Neural cell (in vitro differentiated cells): ENCODE measurements around the gene EDNRA. TPM values are rescaled to one million over a fixed set of nuclear protein-coding genes. Genes with fewer than 3 reads are reported as not detected.

Experiments
- H2AFZ ChIP-seq: fragments of 200-600, 300-800 bp; sonication (generic), shearing (Covaris generic); 2 replicates; pipeline ENCODE4 v1.6.0; 2014; ENCODE audit warnings: low read depth, mild to moderate bottlenecking, antibody characterized with exemption, low read length, moderate library complexity
- H3F3A ChIP-seq: fragments of 200-600 bp; shearing (Covaris generic); 2 replicates; pipeline ENCODE4 v1.6.1; 2016; ENCODE audit warnings: mild to moderate bottlenecking, moderate library complexity, mixed read lengths, antibody characterized with exemption, low read length; ENCODE audit not compliant: insufficient read depth, poor library complexity, severe bottlenecking
- H3K27ac ChIP-seq: fragments of 200-600, 300-800 bp; sonication (generic), shearing (Covaris generic); 2 replicates; pipeline ENCODE4 v1.5.1; 2014; ENCODE audit warnings: mild to moderate bottlenecking, low read length, moderate library complexity
- H3K27me3 ChIP-seq: fragments of 300-800, 200-600 bp; sonication (generic), shearing (Covaris generic); 2 replicates; pipeline ENCODE4 v1.6.0; 2014; ENCODE audit warnings: mild to moderate bottlenecking, low read depth, low read length, moderate library complexity; ENCODE audit not compliant: insufficient read depth
- H3K36me3 ChIP-seq: fragments of 300-800, 200-600 bp; sonication (generic), shearing (Covaris generic); 2 replicates; pipeline ENCODE4 v1.5.1; 2014; ENCODE audit warnings: mild to moderate bottlenecking, antibody characterized with exemption, low read length, moderate library complexity; ENCODE audit not compliant: insufficient read depth
- H3K4me2 ChIP-seq: fragments of 300-800, 200-600 bp; sonication (generic), shearing (Covaris generic); 2 replicates; pipeline ENCODE4 v1.6.0; 2014; ENCODE audit warnings: mild to moderate bottlenecking, low read length
- H3K4me3 ChIP-seq: fragments of 300-800, 200-600 bp; sonication (generic), shearing (Covaris generic); 2 replicates; pipeline ENCODE4 v1.5.1; 2014; ENCODE audit warnings: mild to moderate bottlenecking, low read length, moderate library complexity
- H3K79me2 ChIP-seq: fragments of 200-600 bp; shearing (Covaris generic); replicated peaks from 2 replicates; pipeline ENCODE4 v1.6.0; 2014; ENCODE audit warnings: mild to moderate bottlenecking, low read length, moderate library complexity; ENCODE audit not compliant: insufficient read depth
- H3K9ac ChIP-seq: fragments of 300-800, 200-600 bp; sonication (generic), shearing (Covaris generic); 2 replicates; pipeline ENCODE4 v1.6.1; 2016; ENCODE audit warnings: mild to moderate bottlenecking, low read length, mixed read lengths
- H3K9me2 ChIP-seq: fragments of 200-600 bp; shearing (Covaris generic); 2 replicates; pipeline ENCODE4 v1.6.1; 2016; ENCODE audit warnings: mild to moderate bottlenecking, low read length, mixed read lengths; ENCODE audit not compliant: insufficient read depth
- H3K9me3 ChIP-seq: fragments of 200-600, 300-800 bp; sonication (generic), shearing (Covaris generic); 2 replicates; pipeline ENCODE4 v1.6.1; 2016; ENCODE audit warnings: mild to moderate bottlenecking, mixed run types, low read length, moderate library complexity, mixed read lengths
- H4K20me1 ChIP-seq: fragments of 200-600 bp; shearing (Covaris generic); 2 replicates; pipeline ENCODE4 v1.6.1; 2016; ENCODE audit warnings: mild to moderate bottlenecking, mixed run types; ENCODE audit not compliant: insufficient read depth
- EP300 ChIP-seq: fragments of 450-650 bp; conservative IDR thresholded peaks from 2 replicates; pipeline ENCODE4 v1.6.1; 2014; ENCODE audit warnings: antibody characterized with exemption, mild to moderate bottlenecking, moderate library complexity; ENCODE audit not compliant: poor library complexity, severe bottlenecking
- EZH2 ChIP-seq: fragments of 200-600, 300-800 bp; shearing (Covaris generic), sonication (generic); IDR thresholded peaks from 2 replicates; pipeline ENCODE4 v1.6.1; 2014; ENCODE audit warnings: antibody characterized with exemption, low read length, borderline replicate concordance, mild to moderate bottlenecking; ENCODE audit not compliant: insufficient read depth, poor library complexity, severe bottlenecking
- MXI1 ChIP-seq: fragments of 450-650 bp; conservative IDR thresholded peaks from 2 replicates; pipeline ENCODE4 v1.6.1; 2014; ENCODE audit warnings: antibody characterized with exemption, mild to moderate bottlenecking; ENCODE audit not compliant: poor library complexity, severe bottlenecking
- POLR2AphosphoS5 ChIP-seq: IDR thresholded peaks from 2 replicates; pipeline ENCODE4 v1.6.1; 2012
- RAD21 ChIP-seq: fragments of 450-650 bp; conservative IDR thresholded peaks from 2 replicates; pipeline ENCODE4 v1.6.1; 2014; ENCODE audit warnings: antibody characterized with exemption, mild to moderate bottlenecking, moderate library complexity
- SMC3 ChIP-seq: fragments of 450-650 bp; conservative IDR thresholded peaks from 2 replicates; pipeline ENCODE4 v1.6.1; 2014; ENCODE audit warnings: antibody characterized with exemption, mild to moderate bottlenecking, moderate library complexity; ENCODE audit not compliant: poor library complexity
- TAF1 ChIP-seq: IDR thresholded peaks from 2 replicates; pipeline ENCODE4 v1.6.1; 2012; ENCODE audit warnings: low read depth
- polyA plus RNA-seq: library from polyadenylated mRNA; depleted of rRNA; stranded (reverse); fragments of >200 nt; gene quantifications from 2 replicates; pipeline ENCODE4 v1.2.3, GENCODE V29; 2014
- TF ChIP-seq, protein P1 (sequence below): fragments of 450-650 bp; IDR thresholded peaks from 2 replicates; pipeline ENCODE4 v1.5.1; 2014; ENCODE audit warnings: antibody characterized with exemption, mild to moderate bottlenecking, moderate library complexity; ENCODE audit not compliant: poor library complexity, severe bottlenecking
- TF ChIP-seq, protein P2 (sequence below): IDR thresholded peaks from 2 replicates; pipeline ENCODE4 v1.6.1; 2012; ENCODE audit warnings: borderline replicate concordance

EDNRA gene
- polyA plus RNA-seq, 1 donor from 2014 or later = 0.19 TPM

DNA sequence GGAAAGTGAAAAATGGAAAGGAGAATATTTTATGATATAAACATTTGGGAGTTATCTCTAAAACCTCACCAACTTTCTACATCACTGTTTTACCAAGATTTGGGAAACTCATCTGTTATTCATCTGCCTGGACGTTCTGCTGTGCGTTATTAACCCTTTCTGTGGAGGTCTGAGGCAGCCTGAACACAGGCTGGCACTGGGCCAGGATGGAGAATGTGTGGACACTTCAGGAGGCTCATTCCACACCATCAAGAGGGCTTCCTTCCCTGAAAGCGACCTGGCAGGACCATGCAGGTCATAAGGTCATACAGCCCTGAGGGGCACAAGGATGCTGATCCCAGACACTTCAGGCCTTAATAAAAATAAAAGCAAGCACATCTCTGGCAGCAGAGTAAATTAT, 105.1 kb downstream of the EDNRA start:
- TF ChIP-seq POLR2AphosphoS5 = no peak
- TF ChIP-seq, protein P1, sequence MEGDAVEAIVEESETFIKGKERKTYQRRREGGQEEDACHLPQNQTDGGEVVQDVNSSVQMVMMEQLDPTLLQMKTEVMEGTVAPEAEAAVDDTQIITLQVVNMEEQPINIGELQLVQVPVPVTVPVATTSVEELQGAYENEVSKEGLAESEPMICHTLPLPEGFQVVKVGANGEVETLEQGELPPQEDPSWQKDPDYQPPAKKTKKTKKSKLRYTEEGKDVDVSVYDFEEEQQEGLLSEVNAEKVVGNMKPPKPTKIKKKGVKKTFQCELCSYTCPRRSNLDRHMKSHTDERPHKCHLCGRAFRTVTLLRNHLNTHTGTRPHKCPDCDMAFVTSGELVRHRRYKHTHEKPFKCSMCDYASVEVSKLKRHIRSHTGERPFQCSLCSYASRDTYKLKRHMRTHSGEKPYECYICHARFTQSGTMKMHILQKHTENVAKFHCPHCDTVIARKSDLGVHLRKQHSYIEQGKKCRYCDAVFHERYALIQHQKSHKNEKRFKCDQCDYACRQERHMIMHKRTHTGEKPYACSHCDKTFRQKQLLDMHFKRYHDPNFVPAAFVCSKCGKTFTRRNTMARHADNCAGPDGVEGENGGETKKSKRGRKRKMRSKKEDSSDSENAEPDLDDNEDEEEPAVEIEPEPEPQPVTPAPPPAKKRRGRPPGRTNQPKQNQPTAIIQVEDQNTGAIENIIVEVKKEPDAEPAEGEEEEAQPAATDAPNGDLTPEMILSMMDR = no peak
- TF ChIP-seq SMC3 = no peak
- no peak for TF ChIP-seq RAD21
- TF ChIP-seq EP300 = no peak
- TF ChIP-seq, protein P2, sequence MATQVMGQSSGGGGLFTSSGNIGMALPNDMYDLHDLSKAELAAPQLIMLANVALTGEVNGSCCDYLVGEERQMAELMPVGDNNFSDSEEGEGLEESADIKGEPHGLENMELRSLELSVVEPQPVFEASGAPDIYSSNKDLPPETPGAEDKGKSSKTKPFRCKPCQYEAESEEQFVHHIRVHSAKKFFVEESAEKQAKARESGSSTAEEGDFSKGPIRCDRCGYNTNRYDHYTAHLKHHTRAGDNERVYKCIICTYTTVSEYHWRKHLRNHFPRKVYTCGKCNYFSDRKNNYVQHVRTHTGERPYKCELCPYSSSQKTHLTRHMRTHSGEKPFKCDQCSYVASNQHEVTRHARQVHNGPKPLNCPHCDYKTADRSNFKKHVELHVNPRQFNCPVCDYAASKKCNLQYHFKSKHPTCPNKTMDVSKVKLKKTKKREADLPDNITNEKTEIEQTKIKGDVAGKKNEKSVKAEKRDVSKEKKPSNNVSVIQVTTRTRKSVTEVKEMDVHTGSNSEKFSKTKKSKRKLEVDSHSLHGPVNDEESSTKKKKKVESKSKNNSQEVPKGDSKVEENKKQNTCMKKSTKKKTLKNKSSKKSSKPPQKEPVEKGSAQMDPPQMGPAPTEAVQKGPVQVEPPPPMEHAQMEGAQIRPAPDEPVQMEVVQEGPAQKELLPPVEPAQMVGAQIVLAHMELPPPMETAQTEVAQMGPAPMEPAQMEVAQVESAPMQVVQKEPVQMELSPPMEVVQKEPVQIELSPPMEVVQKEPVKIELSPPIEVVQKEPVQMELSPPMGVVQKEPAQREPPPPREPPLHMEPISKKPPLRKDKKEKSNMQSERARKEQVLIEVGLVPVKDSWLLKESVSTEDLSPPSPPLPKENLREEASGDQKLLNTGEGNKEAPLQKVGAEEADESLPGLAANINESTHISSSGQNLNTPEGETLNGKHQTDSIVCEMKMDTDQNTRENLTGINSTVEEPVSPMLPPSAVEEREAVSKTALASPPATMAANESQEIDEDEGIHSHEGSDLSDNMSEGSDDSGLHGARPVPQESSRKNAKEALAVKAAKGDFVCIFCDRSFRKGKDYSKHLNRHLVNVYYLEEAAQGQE = no peak
- Histone ChIP-seq H3K79me2 (no peaks in the 10 kb centered on the region), H3K4me2 (no peak overlapping the region), H4K20me1 (no peaks in the 10 kb centered on the region), H3K27ac (no peak overlapping the region), H3K9me2 (no peaks in the 10 kb centered on the region), H3K9me3 (no peaks in the 10 kb centered on the region), H3K9ac (no peak overlapping the region), H3K27me3 (no peaks in the 10 kb centered on the region), H3K4me3 (no peak overlapping the region), H3K36me3 (no peaks in the 10 kb centered on the region), H3F3A (no peaks in the 10 kb centered on the region), H2AFZ (no peak overlapping the region)

DNA sequence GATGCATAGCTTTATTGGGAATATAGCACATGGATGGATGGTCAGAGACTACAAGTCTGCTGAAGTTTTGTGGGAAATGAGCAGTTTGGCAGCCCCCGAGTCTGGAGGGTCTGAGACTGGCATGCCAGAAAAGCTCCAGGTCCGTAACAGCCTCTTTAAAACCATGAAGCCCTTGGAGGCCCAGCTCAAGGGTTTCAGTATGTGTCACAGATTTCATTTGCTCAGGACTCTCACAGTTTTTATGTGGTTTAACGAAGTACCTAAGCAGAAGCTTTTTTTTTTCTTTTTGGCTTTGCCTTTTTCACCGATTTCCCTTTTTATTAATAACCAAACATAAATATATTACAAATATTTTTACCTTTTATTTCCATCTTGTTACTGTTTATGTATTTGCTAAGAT, 105.7 kb downstream of the EDNRA start:
- Histone ChIP-seq H3K9me3 (no peaks in the 10 kb centered on the region), H3K4me2 (no peak overlapping the region), H2AFZ (no peak overlapping the region), H3K27ac (no peak overlapping the region), H3K27me3 (no peaks in the 10 kb centered on the region), H3K4me3 (no peak overlapping the region), H3K79me2 (no peaks in the 10 kb centered on the region), H3K9me2 (no peaks in the 10 kb centered on the region), H4K20me1 (no peaks in the 10 kb centered on the region), H3K9ac (no peak overlapping the region), H3K36me3 (no peaks in the 10 kb centered on the region), H3F3A (no peaks in the 10 kb centered on the region)
- TF ChIP-seq, protein P1 = no peak
- TF ChIP-seq POLR2AphosphoS5 (no peak), EP300 (no peak), RAD21 (no peak), EZH2 (no peak), MXI1 (no peak), TAF1 (no peak), SMC3 (no peak)
- TF ChIP-seq, protein P2 = no peak
